Fibroblast of the conjunctiva (primary cell): ENCODE measurements around the gene TBCC.

ENCODE experiments used
- DNase-seq: peaks from one replicate; pipeline ENCODE4 v3.0.0-alpha.2; 2010; ENCODE audit warnings: low read depth

The TBCC gene

GRCh38 chr6:42694586-42694985, 51.3 kb downstream of the TBCC start:
- DNase-seq: peak; percentile 53
